ENCODE measurements around the gene DCTN3. TPM values are rescaled to one million over a fixed set of nuclear protein-coding genes. Genes with fewer than 3 reads are reported as not detected.

DCTN3 gene
- polyA plus RNA-seq, 1 experiment: 149 TPM

DNA sequence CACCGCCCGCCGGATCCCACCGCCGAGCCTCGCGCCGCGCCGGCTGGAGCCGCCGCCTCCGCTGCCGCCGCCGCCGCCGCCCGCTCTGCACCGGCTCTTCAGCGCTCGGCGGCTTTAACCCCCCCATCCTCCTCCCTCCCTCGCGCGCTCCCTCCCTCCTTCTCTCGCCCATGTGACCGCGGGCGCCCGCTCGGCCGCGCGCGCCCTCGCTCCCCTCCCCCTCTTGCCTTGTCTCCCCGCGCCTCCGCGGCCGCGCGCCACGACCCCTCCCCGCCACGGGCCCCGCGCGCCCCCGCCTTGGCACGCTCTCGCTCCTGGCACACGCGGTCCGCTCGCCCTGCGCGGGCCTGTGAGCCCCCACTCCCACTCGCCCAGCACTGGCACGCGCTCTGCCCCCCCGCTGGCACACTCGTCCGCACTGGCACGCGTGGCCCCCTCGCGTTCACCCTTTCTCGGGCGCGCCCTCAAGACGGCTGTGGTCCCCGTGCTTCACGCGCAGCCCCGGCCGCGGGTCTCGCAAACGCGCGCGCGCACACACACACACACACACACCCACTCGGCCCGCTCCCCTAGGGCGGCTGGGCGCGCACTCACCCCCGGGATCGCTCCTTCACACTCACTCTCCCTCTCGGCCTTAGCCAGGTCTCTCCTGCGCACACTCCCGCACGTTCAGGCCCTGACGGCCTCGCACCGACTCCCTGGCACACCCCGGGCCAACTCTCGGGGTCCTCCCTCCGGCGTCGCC lies 30.5 kb downstream of the DCTN3 start, which contains the start of gene CNTFR:
Gene CNTFR (minus strand): TSS at position 89 of the 745 bp plus-strand sequence. CDS start 20,743 bp downstream, outside the sequence.
- DNase-seq (ENCODE audit: low read depth): no peak
- Histone ChIP-seq H3K4me3 (ENCODE audit: low read depth, low read length) (no peak within 1 kb of the TSS), H3K36me3 (ENCODE audit: control insufficient read depth, insufficient read depth, low read length) (no peaks in the 10 kb centered on the region), H3K27me3 (ENCODE audit: control insufficient read depth, insufficient read depth, low read length) (peaks cover 58% of the 10 kb centered on the region)
- ChIA-PET CTCF (interaction anchor here (0.7 to 1.0 kb wide), 2 partner anchors 14 to 210 kb away, joined by 3 read pairs; no protein-coding TSS in a partner anchor), POLR2A (no interaction called here)
- TF ChIP-seq, protein P1, sequence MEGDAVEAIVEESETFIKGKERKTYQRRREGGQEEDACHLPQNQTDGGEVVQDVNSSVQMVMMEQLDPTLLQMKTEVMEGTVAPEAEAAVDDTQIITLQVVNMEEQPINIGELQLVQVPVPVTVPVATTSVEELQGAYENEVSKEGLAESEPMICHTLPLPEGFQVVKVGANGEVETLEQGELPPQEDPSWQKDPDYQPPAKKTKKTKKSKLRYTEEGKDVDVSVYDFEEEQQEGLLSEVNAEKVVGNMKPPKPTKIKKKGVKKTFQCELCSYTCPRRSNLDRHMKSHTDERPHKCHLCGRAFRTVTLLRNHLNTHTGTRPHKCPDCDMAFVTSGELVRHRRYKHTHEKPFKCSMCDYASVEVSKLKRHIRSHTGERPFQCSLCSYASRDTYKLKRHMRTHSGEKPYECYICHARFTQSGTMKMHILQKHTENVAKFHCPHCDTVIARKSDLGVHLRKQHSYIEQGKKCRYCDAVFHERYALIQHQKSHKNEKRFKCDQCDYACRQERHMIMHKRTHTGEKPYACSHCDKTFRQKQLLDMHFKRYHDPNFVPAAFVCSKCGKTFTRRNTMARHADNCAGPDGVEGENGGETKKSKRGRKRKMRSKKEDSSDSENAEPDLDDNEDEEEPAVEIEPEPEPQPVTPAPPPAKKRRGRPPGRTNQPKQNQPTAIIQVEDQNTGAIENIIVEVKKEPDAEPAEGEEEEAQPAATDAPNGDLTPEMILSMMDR (IDR thresholded peaks at IDR 0.05; ENCODE audit: insufficient read depth, low read depth, low read length): no peak

DNA sequence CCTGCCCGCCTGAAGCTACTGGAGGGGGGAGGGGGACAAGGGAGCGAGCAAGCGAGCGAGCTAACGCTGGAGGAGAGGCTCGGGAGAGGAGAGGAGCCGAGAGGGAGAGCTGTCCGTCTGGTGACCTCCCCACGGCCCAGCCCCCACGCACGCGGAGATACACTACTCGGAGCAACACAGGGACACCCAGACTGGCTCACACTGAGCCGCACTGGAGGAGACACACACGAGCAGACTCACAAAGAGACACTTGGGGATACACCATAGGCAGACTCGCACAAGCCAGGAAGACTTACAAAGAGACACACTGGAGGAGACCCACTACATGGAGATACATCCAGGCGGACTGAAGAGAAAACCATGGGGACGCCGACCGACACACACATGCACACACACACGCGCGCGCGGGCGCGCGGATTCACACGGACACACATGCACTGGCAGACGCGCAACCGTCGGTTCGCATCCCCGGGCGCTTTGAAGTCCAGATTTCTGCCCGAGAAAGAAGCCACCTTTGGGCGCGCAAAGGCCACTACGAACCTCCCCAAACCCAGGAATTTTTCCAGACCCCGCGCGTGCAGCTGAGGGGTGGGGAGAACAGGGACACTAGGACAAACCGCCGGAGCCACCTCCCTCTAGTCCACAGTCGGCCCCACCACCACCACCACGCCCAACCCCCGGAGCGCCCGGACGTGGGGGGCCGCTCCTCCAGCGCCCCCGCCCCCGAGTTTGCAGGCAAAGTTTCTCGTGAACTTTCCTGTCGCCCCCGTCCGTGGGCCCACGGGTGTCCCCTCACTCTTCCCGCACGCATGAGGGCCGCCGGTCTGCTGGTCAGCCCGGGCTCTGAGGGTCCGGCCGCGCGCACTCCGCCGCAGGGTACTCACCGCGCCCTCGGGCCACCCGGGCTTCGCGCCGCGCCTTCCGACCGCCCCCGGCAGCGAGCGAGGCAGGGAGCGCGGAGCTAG lies 31.3 kb downstream of the DCTN3 start:
- no peak for DNase-seq (ENCODE audit: low read depth)
- CTCF ChIA-PET: interaction anchor here (0.6 to 2.2 kb wide), 5 partner anchors 15 to 210 kb away, joined by 3 to 14 read pairs (median 3); no protein-coding TSS in a partner anchor
- H3K4me3 ChIP-seq (ENCODE audit: low read depth, low read length): no peak overlapping the region
- POLR2A ChIA-PET: no interaction called here
- TF ChIP-seq, protein P1 (IDR thresholded peaks at IDR 0.05; ENCODE audit: insufficient read depth, low read depth, low read length): no peak
- peaks cover 55% of the 10 kb centered on the region for H3K27me3 ChIP-seq (ENCODE audit: control insufficient read depth, insufficient read depth, low read length)
- no peaks in the 10 kb centered on the region for H3K36me3 ChIP-seq (ENCODE audit: control insufficient read depth, insufficient read depth, low read length)

DNA sequence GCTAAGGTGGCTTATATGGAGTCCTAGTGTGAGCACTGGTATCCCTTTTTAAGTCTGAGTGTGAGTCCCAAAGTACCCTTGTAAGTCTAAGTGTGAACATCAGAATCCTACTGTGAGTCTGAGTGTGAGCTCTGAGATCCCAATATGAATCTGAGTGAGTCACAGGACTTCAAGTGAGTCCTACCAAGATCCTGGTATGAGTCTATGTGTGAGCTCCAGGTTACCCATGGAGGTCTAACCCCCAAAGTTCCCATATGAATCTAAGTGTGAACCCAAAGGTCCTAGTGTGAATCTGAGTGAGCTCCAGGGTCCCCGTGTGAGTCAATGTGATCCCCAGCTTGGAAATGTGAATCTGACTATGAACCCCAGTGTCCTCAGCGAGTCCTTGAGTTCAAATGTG lies 33.0 kb downstream of the DCTN3 start:
- TF ChIP-seq, protein P1 (IDR thresholded peaks at IDR 0.05; ENCODE audit: insufficient read depth, low read depth, low read length): no peak
- CTCF ChIA-PET: interaction anchor here (0.7 to 2.2 kb wide), 3 partner anchors 16 to 184 kb away, joined by 3 to 14 read pairs (median 6); no protein-coding TSS in a partner anchor
- no peaks in the 10 kb centered on the region for H3K36me3 ChIP-seq (ENCODE audit: control insufficient read depth, insufficient read depth, low read length)
- no peak for DNase-seq (ENCODE audit: low read depth)
- POLR2A ChIA-PET: no interaction called here
- no peak overlapping the region for H3K4me3 ChIP-seq (ENCODE audit: low read depth, low read length)
- peaks cover 50% of the 10 kb centered on the region for H3K27me3 ChIP-seq (ENCODE audit: control insufficient read depth, insufficient read depth, low read length)

DNA sequence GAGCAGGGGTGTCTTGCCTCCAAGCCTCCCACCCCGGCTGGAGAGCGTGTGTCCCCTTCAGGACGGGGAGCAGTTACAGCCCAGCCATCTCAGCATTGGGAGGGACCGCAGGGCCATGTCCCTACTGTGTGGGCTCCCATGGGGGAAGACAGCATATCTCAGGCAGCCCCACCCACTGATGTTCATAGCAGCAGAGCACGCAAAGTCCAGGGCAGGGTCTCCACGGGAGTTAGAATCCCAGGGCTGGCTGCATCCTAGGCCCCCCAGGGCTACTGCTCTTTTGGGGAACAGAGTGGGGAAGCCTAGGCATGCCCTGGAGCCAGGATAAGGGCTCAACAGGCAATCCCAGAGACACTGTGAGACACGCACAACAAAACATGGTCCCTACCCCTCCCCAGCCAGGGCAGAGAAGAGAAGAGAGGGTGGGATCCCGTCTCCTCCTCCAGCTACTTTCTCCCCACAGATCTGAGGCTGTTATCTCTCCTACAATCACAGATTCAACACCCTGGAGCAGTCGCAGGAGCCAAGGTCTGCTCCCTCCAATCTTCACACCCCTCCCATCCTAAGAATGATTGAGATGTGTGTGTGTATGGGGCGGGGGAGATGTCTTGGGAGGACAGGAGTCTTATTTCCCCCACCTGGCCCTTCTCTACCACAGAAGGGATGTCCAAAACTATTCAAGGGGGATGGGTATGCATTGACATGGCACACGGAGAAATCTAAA lies 34.2 kb downstream of the DCTN3 start:
- CTCF ChIA-PET: interaction anchor here (0.9 to 2.2 kb wide), 3 partner anchors 17 to 38 kb away, joined by 4 to 14 read pairs (median 4); no protein-coding TSS in a partner anchor
- H3K27me3 ChIP-seq (ENCODE audit: control insufficient read depth, insufficient read depth, low read length): peaks cover 44% of the 10 kb centered on the region
- H3K36me3 ChIP-seq (ENCODE audit: control insufficient read depth, insufficient read depth, low read length): no peaks in the 10 kb centered on the region
- POLR2A ChIA-PET: no interaction called here
- H3K4me3 ChIP-seq (ENCODE audit: low read depth, low read length): no peak overlapping the region
- no peak for DNase-seq (ENCODE audit: low read depth)
- TF ChIP-seq, protein P1 (IDR thresholded peaks at IDR 0.05; ENCODE audit: insufficient read depth, low read depth, low read length): no peak
